ENCODE results near the gene ITPRID2.

- TF ChIP-seq CTCF (IDR thresholded peaks at IDR 0.05 in 4 of 5, conservative IDR thresholded peaks at IDR 0.05 in 1 of 5) (no peak), POLR2A (IDR thresholded peaks at IDR 0.05) (no peak)
These were observed 8.6 kb downstream of the ITPRID2 start for GRCh38 chr2:181900007-181900651.
